ENCODE measurements around the gene IARS1. TPM values are rescaled to one million over a fixed set of nuclear protein-coding genes. Genes with fewer than 3 reads are reported as not detected.

IARS1 gene
- total RNA-seq, 2 experiments from 2014 or later = 212 to 222 TPM

DNA sequence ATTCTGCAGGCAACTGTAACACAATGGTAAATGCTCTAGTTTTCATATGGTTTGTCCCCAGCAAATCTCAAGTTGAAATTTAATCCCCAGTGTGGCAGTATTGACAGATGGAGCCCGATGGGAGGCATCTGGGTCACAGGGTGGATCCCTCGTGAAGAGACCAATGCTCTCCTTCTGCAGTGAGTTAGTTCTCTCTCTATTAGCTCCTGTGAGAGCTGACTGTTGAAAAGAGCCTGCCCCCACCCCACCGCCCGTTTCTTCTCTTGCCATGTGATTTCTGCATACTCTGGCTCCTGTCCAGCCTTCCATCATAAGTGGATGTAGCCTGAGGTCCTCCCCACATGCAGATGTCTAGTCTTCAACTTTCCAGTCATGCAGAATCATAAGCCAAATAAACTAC is 27.0 kb downstream of the IARS1 start:
- intact Hi-C loops (cut with micrococcal nuclease) = no loop called here
- DNase-seq = no peak
- Mint-ChIP-seq H3K9me3 (no peaks in the 10 kb centered on the region), H3K27me3 (no peaks in the 10 kb centered on the region), H3K36me3 (peaks cover 63% of the 10 kb centered on the region), H3K4me1 (ENCODE audit: low read depth) (no peaks in the 10 kb centered on the region), H3K27ac (no peak overlapping the region), H3K4me3 (no peak overlapping the region)
- POLR2A ChIA-PET = interaction anchor here (0.8 to 1.1 kb wide), 2 partner anchors 11 to 26 kb away, joined by 3 to 4 read pairs; no protein-coding TSS in a partner anchor
- CTCF ChIA-PET = no interaction called here

DNA sequence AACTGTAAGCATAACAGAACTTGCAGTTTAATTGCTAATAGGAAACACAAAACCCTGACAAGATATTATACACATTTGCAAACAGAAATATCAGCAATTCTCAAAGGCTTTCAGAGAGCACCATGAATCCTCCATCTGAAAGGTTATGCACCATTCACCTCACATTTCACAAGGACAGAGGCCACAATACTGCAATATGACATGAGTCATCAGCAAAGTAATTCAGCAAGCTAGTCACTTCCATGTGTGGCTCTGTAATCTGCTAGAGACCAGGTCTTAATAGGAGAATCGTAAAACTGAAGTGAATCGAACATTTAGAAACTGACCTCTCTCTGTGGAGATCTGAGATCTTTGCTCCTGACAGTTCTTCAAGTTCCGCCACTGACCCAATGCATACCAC is 28.3 kb downstream of the IARS1 start:
- Mint-ChIP-seq H3K27ac (no peak overlapping the region), H3K4me3 (no peak overlapping the region), H3K4me1 (ENCODE audit: low read depth) (no peaks in the 10 kb centered on the region), H3K9me3 (no peaks in the 10 kb centered on the region), H3K27me3 (no peaks in the 10 kb centered on the region), H3K36me3 (peaks cover 66% of the 10 kb centered on the region)
- intact Hi-C loops (cut with micrococcal nuclease) = no loop called here
- ChIA-PET POLR2A (no interaction called here), CTCF (no interaction called here)
- no peak for DNase-seq

- ChIA-PET POLR2A (interaction anchor here (1.0 kb wide), 1 partner anchor 16 kb away, joined by 3 read pairs; no protein-coding TSS in a partner anchor), CTCF (no interaction called here)
- no peak for DNase-seq
- H3K36me3 Mint-ChIP-seq = peaks cover 69% of the 10 kb centered on the region
- H3K9me3 Mint-ChIP-seq = no peaks in the 10 kb centered on the region
- H3K4me3 Mint-ChIP-seq = no peak overlapping the region
- H3K27me3 Mint-ChIP-seq = no peaks in the 10 kb centered on the region
- H3K27ac Mint-ChIP-seq = no peak overlapping the region
- intact Hi-C loops (cut with micrococcal nuclease) = no loop called here
- H3K4me1 Mint-ChIP-seq (ENCODE audit: low read depth) = no peaks in the 10 kb centered on the region
Measured at GRCh38 chr9:92263131-92263530, 30.4 kb downstream of the IARS1 start.

GRCh38 chr9:92257327-92257726 is 36.2 kb downstream of the IARS1 start:
- no peak overlapping the region for H3K4me3 Mint-ChIP-seq
- H3K27me3 Mint-ChIP-seq = no peaks in the 10 kb centered on the region
- ChIA-PET POLR2A (no interaction called here), CTCF (no interaction called here)
- no peaks in the 10 kb centered on the region for H3K9me3 Mint-ChIP-seq
- no peaks in the 10 kb centered on the region for H3K4me1 Mint-ChIP-seq (ENCODE audit: low read depth)
- H3K36me3 Mint-ChIP-seq = peaks cover 64% of the 10 kb centered on the region
- intact Hi-C loops (cut with micrococcal nuclease) = no loop called here
- DNase-seq = no peak
- no peak overlapping the region for H3K27ac Mint-ChIP-seq

- ChIA-PET POLR2A (no interaction called here), CTCF (interaction anchor here (1.0 to 1.9 kb wide), 2 partner anchors 115 to 117 kb away, joined by 3 to 10 read pairs; no protein-coding TSS in a partner anchor)
- DNase-seq = no peak
- H3K27ac Mint-ChIP-seq = no peak overlapping the region
- no peaks in the 10 kb centered on the region for H3K27me3 Mint-ChIP-seq
- peaks cover 67% of the 10 kb centered on the region for H3K36me3 Mint-ChIP-seq
- no peaks in the 10 kb centered on the region for H3K4me1 Mint-ChIP-seq (ENCODE audit: low read depth)
- intact Hi-C loops (cut with micrococcal nuclease) = no loop called here
- H3K9me3 Mint-ChIP-seq = no peaks in the 10 kb centered on the region
- no peak overlapping the region for H3K4me3 Mint-ChIP-seq
Measured at GRCh38 chr9:92254381-92255337, 38.8 kb downstream of the IARS1 start.

DNA sequence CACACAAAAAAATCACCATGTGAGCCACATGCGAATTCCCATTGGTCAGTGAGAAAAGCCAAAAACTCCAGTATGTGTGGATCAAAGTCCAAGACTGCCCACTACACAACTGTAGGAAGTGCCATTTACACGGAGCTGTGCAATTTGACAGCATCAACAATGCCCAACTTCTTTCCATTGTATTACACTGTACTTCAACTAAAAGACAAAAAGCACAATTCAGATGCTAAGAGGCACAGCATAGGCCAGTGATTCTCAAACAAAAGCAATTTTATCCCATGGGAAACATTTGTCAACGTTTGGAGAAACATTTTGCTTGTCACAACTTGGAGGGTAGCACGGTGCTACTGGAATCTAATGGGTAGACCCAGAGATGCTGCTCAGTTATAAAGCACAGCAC is 39.8 kb downstream of the IARS1 start:
- H3K36me3 Mint-ChIP-seq = peaks cover 66% of the 10 kb centered on the region
- intact Hi-C loops (cut with micrococcal nuclease) = no loop called here
- no peak for DNase-seq
- H3K27me3 Mint-ChIP-seq = no peaks in the 10 kb centered on the region
- H3K4me1 Mint-ChIP-seq (ENCODE audit: low read depth) = no peaks in the 10 kb centered on the region
- no peak overlapping the region for H3K27ac Mint-ChIP-seq
- POLR2A ChIA-PET = no interaction called here
- CTCF ChIA-PET = interaction anchor here (1.9 kb wide), 1 partner anchor 114 kb away, joined by 10 read pairs; no protein-coding TSS in a partner anchor
- H3K9me3 Mint-ChIP-seq = no peaks in the 10 kb centered on the region
- H3K4me3 Mint-ChIP-seq = no peak overlapping the region

DNA sequence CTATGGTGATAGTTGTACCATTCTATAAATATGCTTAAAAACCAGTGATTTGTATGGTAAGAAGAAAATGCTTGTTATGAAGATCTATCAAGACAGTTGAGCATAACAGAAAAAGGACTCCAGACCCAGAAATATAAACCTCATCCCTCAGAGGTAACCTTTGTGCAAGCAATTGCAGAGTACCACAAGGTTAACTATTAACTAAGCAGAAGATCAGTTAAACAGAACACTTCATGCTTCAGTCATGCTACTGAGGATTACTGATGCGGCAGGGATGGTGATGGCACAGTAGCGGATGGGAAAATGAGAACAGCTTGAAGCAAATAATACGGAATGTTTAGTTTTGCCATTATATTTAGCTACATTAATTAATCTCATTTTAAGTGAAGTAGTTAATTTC is 45.5 kb downstream of the IARS1 start:
- Mint-ChIP-seq H3K27me3 (no peaks in the 10 kb centered on the region), H3K36me3 (peaks cover 76% of the 10 kb centered on the region), H3K27ac (no peak overlapping the region), H3K9me3 (no peaks in the 10 kb centered on the region), H3K4me3 (no peak overlapping the region), H3K4me1 (ENCODE audit: low read depth) (peaks cover 10% of the 10 kb centered on the region)
- CTCF ChIA-PET = no interaction called here
- intact Hi-C loops (cut with micrococcal nuclease) = loop anchor here (5.0 to 10.0 kb wide), 2 partner anchors 34 to 103 kb away; no protein-coding TSS in a partner anchor
- no peak for DNase-seq
- POLR2A ChIA-PET = no interaction called here

GRCh38 chr9:92247296-92247695 is 46.2 kb downstream of the IARS1 start:
- no peaks in the 10 kb centered on the region for H3K27me3 Mint-ChIP-seq
- peaks cover 10% of the 10 kb centered on the region for H3K4me1 Mint-ChIP-seq (ENCODE audit: low read depth)
- H3K36me3 Mint-ChIP-seq = peaks cover 78% of the 10 kb centered on the region
- no peaks in the 10 kb centered on the region for H3K9me3 Mint-ChIP-seq
- ChIA-PET CTCF (no interaction called here), POLR2A (no interaction called here)
- no peak overlapping the region for H3K4me3 Mint-ChIP-seq
- intact Hi-C loops (cut with micrococcal nuclease) = loop anchor here (5.0 to 10.0 kb wide), 2 partner anchors 35 to 102 kb away; no protein-coding TSS in a partner anchor
- H3K27ac Mint-ChIP-seq = no peak overlapping the region
- DNase-seq = no peak

- H3K4me3 Mint-ChIP-seq = no peak overlapping the region
- peaks cover 10% of the 10 kb centered on the region for H3K4me1 Mint-ChIP-seq (ENCODE audit: low read depth)
- peaks cover 79% of the 10 kb centered on the region for H3K36me3 Mint-ChIP-seq
- DNase-seq = no peak
- POLR2A ChIA-PET = no interaction called here
- intact Hi-C loops (cut with micrococcal nuclease) = loop anchor here (5.0 to 10.0 kb wide), 2 partner anchors 37 to 100 kb away; no protein-coding TSS in a partner anchor
- H3K27me3 Mint-ChIP-seq = no peaks in the 10 kb centered on the region
- H3K27ac Mint-ChIP-seq = peak overlapping the region; percentile 50
- no peaks in the 10 kb centered on the region for H3K9me3 Mint-ChIP-seq
- CTCF ChIA-PET = interaction anchor here (1.6 kb wide), 1 partner anchor 107 kb away, joined by 3 read pairs; no protein-coding TSS in a partner anchor
Measured at GRCh38 chr9:92245005-92245797, 48.3 kb downstream of the IARS1 start.

Small RNA genes within 50 kb of the gene (microRNA-seq; reads per million reads assigned to microRNA genes)
- gene MIR3651 (ENCODE audit: borderline microRNAs expressed, borderline number of aligned reads, borderline replicate concordance) = 8.3 reads per million, percentile 29 among the genes with 10 or more reads in this experiment

Other genes with a start within 250 kb of the IARS1 start
- gene SPTLC1, start 178.3 kb downstream of the IARS1 start, total RNA-seq = 10 to 100 TPM; 39.9 to 41.2 TPM
- 10 to 100 TPM; 45.6 to 47.1 TPM for gene NOL8, start 31.7 kb upstream of the IARS1 start, total RNA-seq
- gene CENPP, start 32.3 kb upstream of the IARS1 start, total RNA-seq = 10 to 100 TPM; 21.8 to 23.5 TPM
- not detected for gene OGN, start 110.9 kb upstream of the IARS1 start, total RNA-seq
- not detected for gene OMD, start 130.8 kb upstream of the IARS1 start, total RNA-seq
- not detected for gene ASPN, start 188.8 kb upstream of the IARS1 start, total RNA-seq
- gene ECM2, start 242.3 kb upstream of the IARS1 start, total RNA-seq = not detected

Data from activated CD4-positive, alpha-beta memory T cell treated with anti-CD3 and anti-CD28 coated beads for 36 hours (primary cell).